Measurements from ENCODE around the gene PCYT1A.

- TF ChIP-seq CTCF (IDR thresholded peaks at IDR 0.05) (no peak), POLR2A (IDR thresholded peaks at IDR 0.05) (no peak)
These were observed 83.7 kb downstream of the PCYT1A start for GRCh38 chr3:196203846-196204245.
